Endodermal cell (in vitro differentiated cells): ENCODE data around the gene USP28. TPM values are rescaled to one million over a fixed set of nuclear protein-coding genes. Genes with fewer than 3 reads are reported as not detected.

ENCODE experiments used
- DNase-seq: peaks from one replicate; pipeline ENCODE4 v3.0.0-alpha.2; 2017
- H3K27ac ChIP-seq: 2 replicates; pipeline ENCODE4 v1.5.1; 2013; ENCODE audit warnings: mild to moderate bottlenecking, low read depth, low read length, moderate library complexity
- H3K27me3 ChIP-seq: 2 replicates; pipeline ENCODE4 v1.6.1; 2013; ENCODE audit warnings: mild to moderate bottlenecking, low read length, moderate library complexity; ENCODE audit not compliant: insufficient read depth, control insufficient read depth, poor library complexity, severe bottlenecking
- H3K36me3 ChIP-seq: 2 replicates; pipeline ENCODE4 v1.7.0; 2013; ENCODE audit warnings: mild to moderate bottlenecking, low read length, moderate library complexity; ENCODE audit not compliant: control insufficient read depth, insufficient read depth
- H3K4me1 ChIP-seq: one replicate; pipeline ENCODE4 v1.7.0; 2013; ENCODE audit warnings: low read length; ENCODE audit not compliant: control insufficient read depth, insufficient read depth
- H3K4me3 ChIP-seq: 2 replicates; pipeline ENCODE4 v1.5.1; 2013; ENCODE audit warnings: mild to moderate bottlenecking, low read length, moderate library complexity
- H3K9ac ChIP-seq: 2 replicates; pipeline ENCODE4 v1.6.1; 2013; ENCODE audit warnings: mild to moderate bottlenecking, low read length, moderate library complexity; ENCODE audit not compliant: poor library complexity, severe bottlenecking; ENCODE audit errors: extremely low read depth
- H3K9me3 ChIP-seq: 2 replicates; pipeline ENCODE4 v1.6.1; 2013; ENCODE audit warnings: mild to moderate bottlenecking, low read length, moderate library complexity; ENCODE audit not compliant: control insufficient read depth
- H3K27ac Mint-ChIP-seq: 2 replicates; pipeline ENCODE4 v1.8.0; 2020; ENCODE audit warnings: mixed read lengths
- H3K27me3 Mint-ChIP-seq: 2 replicates; pipeline ENCODE4 v1.8.0; 2021; ENCODE audit warnings: mild to moderate bottlenecking, mixed read lengths; ENCODE audit not compliant: insufficient read depth
- H3K36me3 Mint-ChIP-seq: 2 replicates; pipeline ENCODE4 v1.8.0; 2020; ENCODE audit warnings: low read depth, mixed read lengths
- H3K4me1 Mint-ChIP-seq: 2 replicates; pipeline ENCODE4 v1.8.0; 2020; ENCODE audit warnings: mixed read lengths
- H3K4me3 Mint-ChIP-seq: 2 replicates; pipeline ENCODE4 v1.8.0; 2020; ENCODE audit warnings: mild to moderate bottlenecking, moderate library complexity, mixed read lengths
- H3K9me3 Mint-ChIP-seq: 2 replicates; pipeline ENCODE4 v1.8.0; 2020; ENCODE audit warnings: mild to moderate bottlenecking, mixed read lengths
- CTCF ChIP-seq: fragments of 200-600 bp; sonication (generic); conservative IDR thresholded peaks from 2 replicates; pipeline ENCODE4 v1.5.0; 2021; ENCODE audit warnings: antibody characterized with exemption, mild to moderate bottlenecking
- WGBS, 2 experiments: methylation state at CpG; one replicate each; pipeline versions ENCODE4 v1.1.5 to v1.1.7; 2013; ENCODE audit warnings: missing lambda C conversion rate in 2 of 2, mixed read lengths in 1 of 2; ENCODE audit not compliant: insufficient coverage in 1 of 2, insufficient read length in 1 of 2; 5-methylcytosine and 5-hydroxymethylcytosine counted together
- total RNA-seq, 2 donors: library from RNA; stranded (reverse); fragmentation: NEBNext Ultra II Directional in 1 of 2; extraction: Animal tissue kit (Norgen Biotek cat#: 25700) in 1 of 2; gene quantifications; 2 replicates in 1 of 2; 3 replicates in 1 of 2; pipeline ENCODE4 v1.2.1, GENCODE V29; 2021

Gene USP28
- total RNA-seq, 2 donors from 2014 or later, result 67.0 to 73.7 TPM

- WGBS, 2 experiments, result 100% methylated on average over 3 of the region's 3 CpGs; no CpG with 5 or more reads in 1 of the 2 experiments
Measured at GRCh38 chr11:113760241-113760640, 115.1 kb downstream of the USP28 start.

GRCh38 chr11:113752932-113753331 lies 122.4 kb downstream of the USP28 start:
- Mint-ChIP-seq H3K9me3 (no peaks in the 10 kb centered on the region), H3K4me3 (no peak overlapping the region), H3K36me3 (peaks cover 45% of the 10 kb centered on the region), H3K27me3 (no peaks in the 10 kb centered on the region), H3K27ac (no peak overlapping the region), H3K4me1 (no peaks in the 10 kb centered on the region)
- TF ChIP-seq CTCF, result no peak
- Histone ChIP-seq H3K27me3 (no peaks in the 10 kb centered on the region), H3K4me1 (no peaks in the 10 kb centered on the region), H3K27ac (no peak overlapping the region), H3K9me3 (peaks cover 16% of the 10 kb centered on the region), H3K9ac (no peak overlapping the region), H3K4me3 (no peak overlapping the region), H3K36me3 (peaks cover 71% of the 10 kb centered on the region)
- 100% methylated on average over 1 of the region's 3 CpGs for WGBS, 2 experiments
- no peak for DNase-seq

More at GRCh38 chr11:113760241-113760640, 115.1 kb downstream of the USP28 start:
- Mint-ChIP-seq H3K36me3 (peaks cover 63% of the 10 kb centered on the region), H3K9me3 (peaks cover 8% of the 10 kb centered on the region), H3K4me3 (no peak overlapping the region), H3K27ac (no peak overlapping the region), H3K27me3 (no peaks in the 10 kb centered on the region), H3K4me1 (no peaks in the 10 kb centered on the region)
- H3K9me3 ChIP-seq, result peaks cover 16% of the 10 kb centered on the region
- H3K9ac ChIP-seq, result no peak overlapping the region
- H3K27ac ChIP-seq, result no peak overlapping the region
- H3K4me3 ChIP-seq, result no peak overlapping the region
- DNase-seq, result no peak
- no peaks in the 10 kb centered on the region for H3K27me3 ChIP-seq
- H3K4me1 ChIP-seq, result no peaks in the 10 kb centered on the region
- peaks cover 60% of the 10 kb centered on the region for H3K36me3 ChIP-seq
- TF ChIP-seq CTCF, result no peak

Other genes with a start within 250 kb of the USP28 start
- gene TMPRSS5, start 169.3 kb downstream of the USP28 start, total RNA-seq, result 1 to 10 TPM; 1.0 to 1.2 TPM
- 10 to 100 TPM; 24.1 to 26.4 TPM for gene ZW10, start 101.9 kb downstream of the USP28 start, total RNA-seq
- gene CLDN25, start 95.8 kb downstream of the USP28 start, total RNA-seq, result not detected
- not detected for gene HTR3B, start 29.2 kb upstream of the USP28 start, total RNA-seq
- under 1 TPM in 1 of 2 donors, not detected in 1; 0.55 TPM for gene HTR3A, start 99.5 kb upstream of the USP28 start, total RNA-seq
- gene ZBTB16, start 184.1 kb upstream of the USP28 start, total RNA-seq, result 1 to 10 TPM; 4.1 to 5.8 TPM